ENCODE results near the gene TMEM184B. TPM values are rescaled to one million over a fixed set of nuclear protein-coding genes. Genes with fewer than 3 reads are reported as not detected.

TMEM184B gene
- total RNA-seq, 1 experiment from 2014 or later: 89.7 TPM

DNA sequence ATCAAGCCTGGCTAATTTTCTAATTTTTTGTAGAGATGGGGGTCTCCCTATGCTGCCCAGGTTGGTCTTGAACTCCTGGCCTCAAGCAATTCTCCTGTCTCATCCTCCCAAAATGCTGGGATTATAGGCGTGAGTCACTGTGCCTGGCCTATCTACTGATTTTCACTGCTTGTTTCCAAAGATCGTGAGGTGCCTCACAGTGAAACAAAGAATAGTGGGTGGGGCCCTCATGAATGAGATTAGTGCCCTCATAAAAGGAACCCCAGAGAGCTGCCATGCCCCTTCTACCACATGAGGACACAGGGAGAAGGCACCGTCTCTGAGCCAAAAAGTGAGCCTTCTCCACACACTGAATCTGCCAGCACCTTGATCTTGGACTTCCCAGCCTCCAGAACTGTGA lies 23.5 kb downstream of the TMEM184B start:
- H3K9me3 Mint-ChIP-seq: no peaks in the 10 kb centered on the region; the same call in 1 of the 2 replicates

DNA sequence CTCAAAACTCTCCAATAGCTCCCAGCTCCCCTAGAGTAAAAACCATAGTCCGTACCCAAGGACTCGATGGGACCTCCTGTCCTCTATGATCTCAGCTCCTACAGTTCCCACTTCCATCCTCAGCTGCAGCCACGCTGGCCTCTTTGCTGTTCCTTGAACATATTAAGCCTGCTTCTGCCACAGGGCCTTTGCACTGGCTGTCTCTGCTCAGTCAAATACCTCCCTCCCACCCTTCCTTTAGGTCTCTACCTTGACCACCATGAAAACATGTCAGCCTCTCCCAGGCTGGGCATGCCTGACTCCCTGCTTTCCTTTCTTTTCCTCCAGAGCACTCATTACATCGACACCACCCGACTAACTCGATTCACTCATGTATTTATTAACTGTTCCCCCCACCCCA lies 24.5 kb downstream of the TMEM184B start:
- ATAC-seq: no peak
- Mint-ChIP-seq H3K27ac (no peak overlapping the region), H3K36me3 (peaks cover 34% of the 10 kb centered on the region), H3K9me3 (no peaks in the 10 kb centered on the region; the same call in 1 of the 2 replicates), H3K4me3 (no peak overlapping the region), H3K27me3 (ENCODE audit: low read depth) (no peaks in the 10 kb centered on the region), H3K4me1 (no peaks in the 10 kb centered on the region)
- CTCF ChIA-PET: no interaction called here
- DNase-seq (ENCODE audit: low spot score): no peak
- POLR2A ChIA-PET: no interaction called here
- TF ChIP-seq, protein P1, sequence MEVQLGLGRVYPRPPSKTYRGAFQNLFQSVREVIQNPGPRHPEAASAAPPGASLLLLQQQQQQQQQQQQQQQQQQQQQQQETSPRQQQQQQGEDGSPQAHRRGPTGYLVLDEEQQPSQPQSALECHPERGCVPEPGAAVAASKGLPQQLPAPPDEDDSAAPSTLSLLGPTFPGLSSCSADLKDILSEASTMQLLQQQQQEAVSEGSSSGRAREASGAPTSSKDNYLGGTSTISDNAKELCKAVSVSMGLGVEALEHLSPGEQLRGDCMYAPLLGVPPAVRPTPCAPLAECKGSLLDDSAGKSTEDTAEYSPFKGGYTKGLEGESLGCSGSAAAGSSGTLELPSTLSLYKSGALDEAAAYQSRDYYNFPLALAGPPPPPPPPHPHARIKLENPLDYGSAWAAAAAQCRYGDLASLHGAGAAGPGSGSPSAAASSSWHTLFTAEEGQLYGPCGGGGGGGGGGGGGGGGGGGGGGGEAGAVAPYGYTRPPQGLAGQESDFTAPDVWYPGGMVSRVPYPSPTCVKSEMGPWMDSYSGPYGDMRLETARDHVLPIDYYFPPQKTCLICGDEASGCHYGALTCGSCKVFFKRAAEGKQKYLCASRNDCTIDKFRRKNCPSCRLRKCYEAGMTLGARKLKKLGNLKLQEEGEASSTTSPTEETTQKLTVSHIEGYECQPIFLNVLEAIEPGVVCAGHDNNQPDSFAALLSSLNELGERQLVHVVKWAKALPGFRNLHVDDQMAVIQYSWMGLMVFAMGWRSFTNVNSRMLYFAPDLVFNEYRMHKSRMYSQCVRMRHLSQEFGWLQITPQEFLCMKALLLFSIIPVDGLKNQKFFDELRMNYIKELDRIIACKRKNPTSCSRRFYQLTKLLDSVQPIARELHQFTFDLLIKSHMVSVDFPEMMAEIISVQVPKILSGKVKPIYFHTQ (CRISPR knock-in tag; IDR thresholded peaks at IDR 0.05): no peak
- TF ChIP-seq RORB (CRISPR knock-in tag; IDR thresholded peaks at IDR 0.05): no peak
- 0 out of 2 replicates have a peak, but pooled peaks have one; percentile 56 for TF ChIP-seq GTF2I (CRISPR knock-in tag; conservative IDR thresholded peaks at IDR 0.05)
- no peak for TF ChIP-seq ZNF219 (CRISPR knock-in tag; IDR thresholded peaks at IDR 0.05; ENCODE audit: borderline replicate concordance)

More for the DNA sequence above, 23.5 kb downstream of the TMEM184B start:
- no peak overlapping the region for H3K4me3 Mint-ChIP-seq
- TF ChIP-seq, protein P2, sequence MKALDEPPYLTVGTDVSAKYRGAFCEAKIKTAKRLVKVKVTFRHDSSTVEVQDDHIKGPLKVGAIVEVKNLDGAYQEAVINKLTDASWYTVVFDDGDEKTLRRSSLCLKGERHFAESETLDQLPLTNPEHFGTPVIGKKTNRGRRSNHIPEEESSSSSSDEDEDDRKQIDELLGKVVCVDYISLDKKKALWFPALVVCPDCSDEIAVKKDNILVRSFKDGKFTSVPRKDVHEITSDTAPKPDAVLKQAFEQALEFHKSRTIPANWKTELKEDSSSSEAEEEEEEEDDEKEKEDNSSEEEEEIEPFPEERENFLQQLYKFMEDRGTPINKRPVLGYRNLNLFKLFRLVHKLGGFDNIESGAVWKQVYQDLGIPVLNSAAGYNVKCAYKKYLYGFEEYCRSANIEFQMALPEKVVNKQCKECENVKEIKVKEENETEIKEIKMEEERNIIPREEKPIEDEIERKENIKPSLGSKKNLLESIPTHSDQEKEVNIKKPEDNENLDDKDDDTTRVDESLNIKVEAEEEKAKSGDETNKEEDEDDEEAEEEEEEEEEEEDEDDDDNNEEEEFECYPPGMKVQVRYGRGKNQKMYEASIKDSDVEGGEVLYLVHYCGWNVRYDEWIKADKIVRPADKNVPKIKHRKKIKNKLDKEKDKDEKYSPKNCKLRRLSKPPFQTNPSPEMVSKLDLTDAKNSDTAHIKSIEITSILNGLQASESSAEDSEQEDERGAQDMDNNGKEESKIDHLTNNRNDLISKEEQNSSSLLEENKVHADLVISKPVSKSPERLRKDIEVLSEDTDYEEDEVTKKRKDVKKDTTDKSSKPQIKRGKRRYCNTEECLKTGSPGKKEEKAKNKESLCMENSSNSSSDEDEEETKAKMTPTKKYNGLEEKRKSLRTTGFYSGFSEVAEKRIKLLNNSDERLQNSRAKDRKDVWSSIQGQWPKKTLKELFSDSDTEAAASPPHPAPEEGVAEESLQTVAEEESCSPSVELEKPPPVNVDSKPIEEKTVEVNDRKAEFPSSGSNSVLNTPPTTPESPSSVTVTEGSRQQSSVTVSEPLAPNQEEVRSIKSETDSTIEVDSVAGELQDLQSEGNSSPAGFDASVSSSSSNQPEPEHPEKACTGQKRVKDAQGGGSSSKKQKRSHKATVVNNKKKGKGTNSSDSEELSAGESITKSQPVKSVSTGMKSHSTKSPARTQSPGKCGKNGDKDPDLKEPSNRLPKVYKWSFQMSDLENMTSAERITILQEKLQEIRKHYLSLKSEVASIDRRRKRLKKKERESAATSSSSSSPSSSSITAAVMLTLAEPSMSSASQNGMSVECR (CRISPR knock-in tag; IDR thresholded peaks at IDR 0.05; ENCODE audit: borderline replicate concordance): no peak
- TF ChIP-seq JAZF1 (CRISPR knock-in tag; IDR thresholded peaks at IDR 0.05) (no peak), FOXJ3 (CRISPR knock-in tag; IDR thresholded peaks at IDR 0.05; ENCODE audit: borderline replicate concordance) (no peak), ZNF138 (CRISPR knock-in tag; conservative IDR thresholded peaks at IDR 0.05) (no peak)
- TF ChIP-seq, protein P3, sequence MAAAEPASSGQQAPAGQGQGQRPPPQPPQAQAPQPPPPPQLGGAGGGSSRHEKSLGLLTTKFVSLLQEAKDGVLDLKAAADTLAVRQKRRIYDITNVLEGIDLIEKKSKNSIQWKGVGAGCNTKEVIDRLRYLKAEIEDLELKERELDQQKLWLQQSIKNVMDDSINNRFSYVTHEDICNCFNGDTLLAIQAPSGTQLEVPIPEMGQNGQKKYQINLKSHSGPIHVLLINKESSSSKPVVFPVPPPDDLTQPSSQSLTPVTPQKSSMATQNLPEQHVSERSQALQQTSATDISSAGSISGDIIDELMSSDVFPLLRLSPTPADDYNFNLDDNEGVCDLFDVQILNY (CRISPR knock-in tag; IDR thresholded peaks at IDR 0.05): no peak
- TF ChIP-seq, protein P4, sequence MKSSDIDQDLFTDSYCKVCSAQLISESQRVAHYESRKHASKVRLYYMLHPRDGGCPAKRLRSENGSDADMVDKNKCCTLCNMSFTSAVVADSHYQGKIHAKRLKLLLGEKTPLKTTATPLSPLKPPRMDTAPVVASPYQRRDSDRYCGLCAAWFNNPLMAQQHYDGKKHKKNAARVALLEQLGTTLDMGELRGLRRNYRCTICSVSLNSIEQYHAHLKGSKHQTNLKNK (CRISPR knock-in tag; IDR thresholded peaks at IDR 0.05): no peak
- H3K27ac Mint-ChIP-seq: no peak overlapping the region
- no peak for ATAC-seq
- H3K4me1 Mint-ChIP-seq: no peaks in the 10 kb centered on the region
- CTCF ChIA-PET: interaction anchor here (1.1 kb wide), 1 partner anchor 135 kb away, joined by 5 read pairs; no protein-coding TSS in a partner anchor
- H3K36me3 Mint-ChIP-seq: peaks cover 25% of the 10 kb centered on the region
- H3K27me3 Mint-ChIP-seq (ENCODE audit: low read depth): no peaks in the 10 kb centered on the region
- DNase-seq (ENCODE audit: low spot score): no peak
- POLR2A ChIA-PET: no interaction called here

DNA sequence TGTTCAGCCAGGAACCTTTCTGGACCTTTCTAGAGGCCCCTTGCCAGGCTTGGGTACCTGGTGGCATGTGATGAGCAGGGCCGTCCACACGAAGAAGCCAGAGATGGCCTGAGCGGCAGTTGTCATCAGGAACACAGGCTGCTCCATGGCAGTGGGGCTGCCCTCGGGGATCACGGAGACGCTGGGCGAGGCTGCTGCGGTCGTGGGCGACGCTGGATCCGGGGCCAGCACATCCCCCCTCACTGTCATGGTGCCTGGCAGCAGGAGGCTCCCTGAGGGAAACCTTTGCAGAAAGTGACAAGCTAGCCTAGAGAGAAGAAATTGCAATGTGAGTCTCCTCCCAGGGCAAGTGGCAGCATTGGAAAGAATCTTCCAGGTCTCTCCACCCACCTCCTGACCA lies 25.1 kb downstream of the TMEM184B start:
- ChIA-PET CTCF (no interaction called here), POLR2A (no interaction called here)
- H3K9me3 Mint-ChIP-seq: no peaks in the 10 kb centered on the region; the same call in 1 of the 2 replicates
- no peak overlapping the region for H3K4me3 Mint-ChIP-seq
- ATAC-seq: no peak
- DNase-seq (ENCODE audit: low spot score): no peak
- H3K4me1 Mint-ChIP-seq: no peaks in the 10 kb centered on the region
- peaks cover 35% of the 10 kb centered on the region for H3K36me3 Mint-ChIP-seq
- H3K27ac Mint-ChIP-seq: no peak overlapping the region
- H3K27me3 Mint-ChIP-seq (ENCODE audit: low read depth): no peaks in the 10 kb centered on the region
- TF ChIP-seq FOXJ3 (CRISPR knock-in tag; IDR thresholded peaks at IDR 0.05; ENCODE audit: borderline replicate concordance): no peak
- no peak for TF ChIP-seq ZNF317 (CRISPR knock-in tag; IDR thresholded peaks at IDR 0.05; ENCODE audit: borderline replicate concordance, low read depth)
- TF ChIP-seq ATF1 (CRISPR knock-in tag; IDR thresholded peaks at IDR 0.05): no peak
- no peak for TF ChIP-seq ETV6 (CRISPR knock-in tag; IDR thresholded peaks at IDR 0.05)
- TF ChIP-seq, protein P5, sequence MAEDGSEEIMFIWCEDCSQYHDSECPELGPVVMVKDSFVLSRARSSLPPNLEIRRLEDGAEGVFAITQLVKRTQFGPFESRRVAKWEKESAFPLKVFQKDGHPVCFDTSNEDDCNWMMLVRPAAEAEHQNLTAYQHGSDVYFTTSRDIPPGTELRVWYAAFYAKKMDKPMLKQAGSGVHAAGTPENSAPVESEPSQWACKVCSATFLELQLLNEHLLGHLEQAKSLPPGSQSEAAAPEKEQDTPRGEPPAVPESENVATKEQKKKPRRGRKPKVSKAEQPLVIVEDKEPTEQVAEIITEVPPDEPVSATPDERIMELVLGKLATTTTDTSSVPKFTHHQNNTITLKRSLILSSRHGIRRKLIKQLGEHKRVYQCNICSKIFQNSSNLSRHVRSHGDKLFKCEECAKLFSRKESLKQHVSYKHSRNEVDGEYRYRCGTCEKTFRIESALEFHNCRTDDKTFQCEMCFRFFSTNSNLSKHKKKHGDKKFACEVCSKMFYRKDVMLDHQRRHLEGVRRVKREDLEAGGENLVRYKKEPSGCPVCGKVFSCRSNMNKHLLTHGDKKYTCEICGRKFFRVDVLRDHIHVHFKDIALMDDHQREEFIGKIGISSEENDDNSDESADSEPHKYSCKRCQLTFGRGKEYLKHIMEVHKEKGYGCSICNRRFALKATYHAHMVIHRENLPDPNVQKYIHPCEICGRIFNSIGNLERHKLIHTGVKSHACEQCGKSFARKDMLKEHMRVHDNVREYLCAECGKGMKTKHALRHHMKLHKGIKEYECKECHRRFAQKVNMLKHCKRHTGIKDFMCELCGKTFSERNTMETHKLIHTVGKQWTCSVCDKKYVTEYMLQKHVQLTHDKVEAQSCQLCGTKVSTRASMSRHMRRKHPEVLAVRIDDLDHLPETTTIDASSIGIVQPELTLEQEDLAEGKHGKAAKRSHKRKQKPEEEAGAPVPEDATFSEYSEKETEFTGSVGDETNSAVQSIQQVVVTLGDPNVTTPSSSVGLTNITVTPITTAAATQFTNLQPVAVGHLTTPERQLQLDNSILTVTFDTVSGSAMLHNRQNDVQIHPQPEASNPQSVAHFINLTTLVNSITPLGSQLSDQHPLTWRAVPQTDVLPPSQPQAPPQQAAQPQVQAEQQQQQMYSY (CRISPR knock-in tag; IDR thresholded peaks at IDR 0.05): no peak
- TF ChIP-seq, protein P6, sequence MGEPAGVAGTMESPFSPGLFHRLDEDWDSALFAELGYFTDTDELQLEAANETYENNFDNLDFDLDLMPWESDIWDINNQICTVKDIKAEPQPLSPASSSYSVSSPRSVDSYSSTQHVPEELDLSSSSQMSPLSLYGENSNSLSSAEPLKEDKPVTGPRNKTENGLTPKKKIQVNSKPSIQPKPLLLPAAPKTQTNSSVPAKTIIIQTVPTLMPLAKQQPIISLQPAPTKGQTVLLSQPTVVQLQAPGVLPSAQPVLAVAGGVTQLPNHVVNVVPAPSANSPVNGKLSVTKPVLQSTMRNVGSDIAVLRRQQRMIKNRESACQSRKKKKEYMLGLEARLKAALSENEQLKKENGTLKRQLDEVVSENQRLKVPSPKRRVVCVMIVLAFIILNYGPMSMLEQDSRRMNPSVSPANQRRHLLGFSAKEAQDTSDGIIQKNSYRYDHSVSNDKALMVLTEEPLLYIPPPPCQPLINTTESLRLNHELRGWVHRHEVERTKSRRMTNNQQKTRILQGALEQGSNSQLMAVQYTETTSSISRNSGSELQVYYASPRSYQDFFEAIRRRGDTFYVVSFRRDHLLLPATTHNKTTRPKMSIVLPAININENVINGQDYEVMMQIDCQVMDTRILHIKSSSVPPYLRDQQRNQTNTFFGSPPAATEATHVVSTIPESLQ (CRISPR knock-in tag; IDR thresholded peaks at IDR 0.05): no peak
- TF ChIP-seq NR1H2 (CRISPR knock-in tag; IDR thresholded peaks at IDR 0.05): no peak
- TF ChIP-seq, protein P7, sequence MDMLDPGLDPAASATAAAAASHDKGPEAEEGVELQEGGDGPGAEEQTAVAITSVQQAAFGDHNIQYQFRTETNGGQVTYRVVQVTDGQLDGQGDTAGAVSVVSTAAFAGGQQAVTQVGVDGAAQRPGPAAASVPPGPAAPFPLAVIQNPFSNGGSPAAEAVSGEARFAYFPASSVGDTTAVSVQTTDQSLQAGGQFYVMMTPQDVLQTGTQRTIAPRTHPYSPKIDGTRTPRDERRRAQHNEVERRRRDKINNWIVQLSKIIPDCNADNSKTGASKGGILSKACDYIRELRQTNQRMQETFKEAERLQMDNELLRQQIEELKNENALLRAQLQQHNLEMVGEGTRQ (CRISPR knock-in tag; IDR thresholded peaks at IDR 0.05): no peak

Data from WTC11 (cell line).